Stimulated activated effector memory CD8-positive, alpha-beta T cell treated with anti-CD3 and anti-CD28 coated beads, Interleukin-12 subunit alpha, Interleukin-12 subunit beta, amount 100 ng/mL, for 72 hours (primary cell): ENCODE measurements around the gene ACAD10.
A peak's percentile ranks its signal among the peaks of the same experiment; 100 is the strongest.

Experiments
- ATAC-seq: fragments of 150-1000 bp; cut with Tn5 transposase; 2 replicates; pipeline ENCODE4 v1.10.0; 2021
- DNase-seq, 2 donors: peaks; one replicate each; pipeline ENCODE4 v3.0.0; 2021 to 2022; ENCODE audit warnings: low spot score in 2 of 2
- H3K27ac Mint-ChIP-seq: one replicate; pipeline ENCODE4 v1.8.0; 2022; ENCODE audit warnings: mild to moderate bottlenecking, mixed read lengths
- H3K36me3 Mint-ChIP-seq: one replicate; pipeline ENCODE4 v1.8.0; 2022; ENCODE audit warnings: mild to moderate bottlenecking, mixed read lengths
- H3K4me1 Mint-ChIP-seq: one replicate; pipeline ENCODE4 v1.8.0; 2022; ENCODE audit warnings: mixed read lengths
- H3K4me3 Mint-ChIP-seq: one replicate; pipeline ENCODE4 v1.8.0; 2022; ENCODE audit warnings: mild to moderate bottlenecking, mixed read lengths
- H3K9me3 Mint-ChIP-seq: one replicate; pipeline ENCODE4 v1.8.0; 2022; ENCODE audit warnings: mixed read lengths

Gene ACAD10

GRCh38 chr12:111792155-111792855 lies 106.5 kb downstream of the ACAD10 start:
- no peak overlapping the region for H3K4me3 Mint-ChIP-seq
- no peaks in the 10 kb centered on the region for H3K36me3 Mint-ChIP-seq

GRCh38 chr12:111792856-111793235 lies 107.0 kb downstream of the ACAD10 start:
- ATAC-seq (no peak), DNase-seq (no peak)
- no peak overlapping the region for H3K4me3 Mint-ChIP-seq
- H3K9me3 Mint-ChIP-seq, result no peaks in the 10 kb centered on the region
- no peaks in the 10 kb centered on the region for H3K4me1 Mint-ChIP-seq
- no peaks in the 10 kb centered on the region for H3K36me3 Mint-ChIP-seq
- no peak overlapping the region for H3K27ac Mint-ChIP-seq

More at GRCh38 chr12:111792155-111792855, 106.5 kb downstream of the ACAD10 start:
- H3K27ac Mint-ChIP-seq, result no peak overlapping the region
- peak; percentile 34 for ATAC-seq
- H3K9me3 Mint-ChIP-seq, result no peaks in the 10 kb centered on the region
- DNase-seq, result no peak
- H3K4me1 Mint-ChIP-seq, result no peaks in the 10 kb centered on the region

GRCh38 chr12:111798182-111798581 lies 112.3 kb downstream of the ACAD10 start:
- H3K4me3 Mint-ChIP-seq, result no peak overlapping the region

GRCh38 chr12:111799758-111800157 lies 113.9 kb downstream of the ACAD10 start:
- Mint-ChIP-seq H3K4me1 (no peaks in the 10 kb centered on the region), H3K36me3 (no peaks in the 10 kb centered on the region), H3K4me3 (no peak overlapping the region), H3K9me3 (no peaks in the 10 kb centered on the region), H3K27ac (no peak overlapping the region)
- ATAC-seq, result no peak
- no peak for DNase-seq

More at GRCh38 chr12:111798182-111798581, 112.3 kb downstream of the ACAD10 start:
- H3K4me1 Mint-ChIP-seq, result no peaks in the 10 kb centered on the region
- no peak for DNase-seq
- H3K36me3 Mint-ChIP-seq, result no peaks in the 10 kb centered on the region
- no peaks in the 10 kb centered on the region for H3K9me3 Mint-ChIP-seq
- no peak overlapping the region for H3K27ac Mint-ChIP-seq
- ATAC-seq, result no peak

- ATAC-seq (no peak), DNase-seq (no peak)
- Mint-ChIP-seq H3K27ac (no peak overlapping the region), H3K4me3 (no peak overlapping the region), H3K4me1 (no peaks in the 10 kb centered on the region), H3K36me3 (no peaks in the 10 kb centered on the region), H3K9me3 (no peaks in the 10 kb centered on the region)
These were observed 117.3 kb downstream of the ACAD10 start for GRCh38 chr12:111803038-111803626.

GRCh38 chr12:111803851-111804250 lies 118.0 kb downstream of the ACAD10 start:
- ATAC-seq (no peak), DNase-seq (no peak)
- H3K36me3 Mint-ChIP-seq, result no peaks in the 10 kb centered on the region
- no peaks in the 10 kb centered on the region for H3K4me1 Mint-ChIP-seq
- no peak overlapping the region for H3K27ac Mint-ChIP-seq
- H3K4me3 Mint-ChIP-seq, result no peak overlapping the region
- no peaks in the 10 kb centered on the region for H3K9me3 Mint-ChIP-seq

- no peak overlapping the region for H3K4me3 Mint-ChIP-seq
- H3K4me1 Mint-ChIP-seq, result no peaks in the 10 kb centered on the region
- no peak overlapping the region for H3K27ac Mint-ChIP-seq
- ATAC-seq (no peak), DNase-seq (no peak)
- H3K36me3 Mint-ChIP-seq, result no peaks in the 10 kb centered on the region
- H3K9me3 Mint-ChIP-seq, result no peaks in the 10 kb centered on the region
These were observed 120.5 kb downstream of the ACAD10 start for GRCh38 chr12:111806304-111806703.
